COR-L47 (cell line): ENCODE data around the gene CPED1.
A peak's percentile ranks its signal among the peaks of the same experiment; 100 is the strongest.
"Not testable (repeated sequence)": the region's sequence is repeated elsewhere in the genome, so short reads cannot be mapped to it uniquely, and the experiment has no call there.

Experiments
- DNase-seq: peaks from one replicate; lab custom pipeline; 2025; lab: John Stamatoyannopoulos, UW

CPED1 gene

DNA sequence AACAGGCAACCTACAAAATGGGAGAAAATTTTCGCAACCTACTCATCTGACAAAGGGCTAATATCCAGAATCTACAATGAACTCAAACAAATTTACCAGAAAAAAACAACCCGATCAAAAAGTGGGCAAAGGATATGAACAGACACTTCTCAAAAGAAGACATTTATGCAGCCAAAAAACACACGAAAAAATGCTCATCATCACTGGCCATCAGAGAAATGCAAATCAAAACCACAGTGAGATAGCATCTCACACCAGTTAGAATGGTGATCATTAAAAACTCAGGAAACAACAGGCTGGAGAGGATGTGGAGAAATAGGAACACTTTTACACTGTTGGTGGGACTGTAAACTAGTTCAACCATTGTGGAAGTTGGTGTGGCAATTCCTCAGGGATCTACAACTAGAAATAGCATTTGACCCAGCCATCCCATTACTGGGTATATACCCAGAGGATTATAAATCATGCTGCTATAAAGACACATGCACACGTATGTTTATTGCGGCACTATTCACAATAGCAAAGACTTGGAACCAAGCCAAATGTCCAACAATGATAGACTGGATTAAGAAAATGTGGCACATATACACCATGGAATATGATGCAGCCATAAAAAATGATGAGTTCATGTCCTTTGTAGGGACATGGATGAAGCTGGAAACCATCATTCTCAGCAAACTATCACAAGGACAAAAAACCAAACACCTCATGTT, 264.2 kb downstream of the CPED1 start:
- DNase-seq: not testable (repeated sequence)

DNA sequence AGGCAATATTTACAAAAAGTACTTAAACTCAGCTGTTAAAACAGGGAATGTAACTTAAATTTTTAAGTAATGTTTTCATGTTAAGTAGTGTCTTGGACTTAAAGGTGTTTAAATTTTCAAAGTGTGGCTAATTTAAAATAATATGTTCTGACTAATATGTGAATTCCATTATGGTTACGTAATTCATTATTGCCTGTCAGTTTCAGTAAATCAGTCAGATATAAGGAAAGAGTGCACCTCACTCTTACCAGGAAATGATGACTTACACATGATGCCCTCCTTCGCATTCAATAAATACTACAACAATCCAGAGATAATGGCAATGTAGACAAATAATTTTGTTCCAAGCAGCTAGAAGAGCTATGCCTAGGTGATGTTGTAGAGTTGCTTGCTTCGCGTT, 271.3 kb downstream of the CPED1 start:
- no peak for DNase-seq

DNA sequence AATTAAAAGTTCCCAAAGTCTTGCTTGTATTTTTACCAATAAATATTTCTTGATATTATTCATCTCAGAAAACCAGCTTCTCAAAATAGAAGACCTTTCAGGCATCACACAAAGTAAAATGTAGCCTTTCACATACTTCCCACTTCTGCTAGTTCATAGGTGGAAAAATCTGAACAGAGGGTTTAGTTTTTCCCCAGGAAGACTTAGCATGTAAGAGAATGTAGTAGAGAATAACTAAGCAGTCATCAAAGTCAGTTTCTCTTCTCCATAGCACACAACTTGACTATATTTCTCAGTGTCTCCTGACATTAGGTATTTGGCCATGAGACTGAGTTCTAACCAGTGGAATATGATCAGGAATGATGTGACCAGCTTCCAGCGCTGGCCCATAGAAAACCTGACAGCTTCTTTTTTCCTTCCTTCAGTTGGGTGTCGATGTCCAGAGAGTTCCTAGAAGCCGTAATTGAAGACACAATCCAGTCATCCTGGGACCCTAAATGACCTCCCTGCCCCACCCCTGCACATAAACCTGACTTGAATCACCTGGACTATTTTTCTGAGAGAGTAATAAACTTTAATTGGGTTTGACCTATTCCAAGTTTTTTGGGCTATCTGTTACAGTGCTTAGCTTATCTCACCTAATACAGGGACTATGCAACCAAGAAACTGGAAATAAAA, 272.8 kb downstream of the CPED1 start:
- no peak for DNase-seq

DNA sequence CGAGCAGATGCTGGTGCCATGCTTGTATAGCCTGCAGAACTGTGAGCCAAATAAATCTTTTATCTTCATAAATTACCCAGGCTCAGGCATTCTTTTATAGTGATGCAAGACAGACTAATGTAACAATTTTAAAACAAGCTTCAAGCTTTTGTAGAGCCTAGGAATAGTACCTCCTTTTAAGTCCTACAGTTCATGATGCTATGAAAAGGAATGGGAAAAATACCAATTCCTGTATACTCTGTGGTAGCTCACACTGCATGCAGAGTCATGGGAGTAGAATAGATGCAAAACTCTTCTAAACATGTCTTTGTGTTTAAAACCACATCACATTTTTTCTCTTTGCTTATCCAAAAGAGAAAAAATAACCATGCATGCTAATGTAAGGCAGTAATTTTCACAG, 273.7 kb downstream of the CPED1 start:
- DNase-seq: no peak

DNA sequence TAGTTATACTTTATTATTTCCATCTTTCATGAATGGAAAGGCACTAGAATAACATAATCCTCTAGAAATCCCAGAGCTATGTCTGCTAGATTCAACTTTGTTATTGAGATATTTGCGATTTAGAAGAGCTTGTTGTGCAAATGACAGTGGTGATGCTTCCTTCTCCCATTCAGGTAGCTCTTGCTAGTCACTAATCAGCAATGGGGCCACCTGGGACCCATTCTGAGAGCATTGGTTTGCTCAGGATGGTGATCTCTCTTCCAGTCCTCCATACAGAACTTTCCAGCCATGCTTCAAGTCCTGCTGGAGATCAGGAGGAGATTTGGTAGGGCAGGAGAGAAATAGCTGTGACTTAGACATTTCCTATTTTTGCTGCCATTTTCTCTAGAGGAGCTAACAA, 274.5 kb downstream of the CPED1 start:
- no peak for DNase-seq

DNA sequence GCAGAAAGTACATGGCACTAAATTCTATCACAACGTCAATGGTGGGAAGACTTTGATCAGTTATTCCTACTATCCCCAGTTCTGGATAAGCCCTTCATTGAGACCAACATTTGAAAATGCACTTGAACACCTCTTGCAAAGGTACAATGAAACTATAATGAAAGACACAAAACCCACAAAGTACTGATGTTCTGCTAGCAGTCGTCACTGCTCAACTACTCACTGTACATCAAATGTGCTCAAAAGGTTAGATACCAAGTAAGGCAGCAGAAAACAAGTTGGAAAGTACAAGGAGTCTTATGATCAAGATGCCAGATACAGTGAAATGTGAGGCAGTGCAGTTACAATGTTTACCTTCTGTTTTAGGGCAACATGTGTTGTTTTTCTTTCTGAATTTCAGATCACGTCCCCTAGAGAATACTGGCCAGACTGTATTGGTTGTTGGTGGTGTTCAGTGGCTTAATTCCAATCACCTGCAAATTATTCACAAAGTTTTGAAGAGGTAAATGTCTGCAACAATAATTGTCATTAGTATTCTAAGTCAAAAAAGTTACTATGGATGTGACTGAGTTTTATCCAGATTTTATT, 277.9 kb downstream of the CPED1 start:
- DNase-seq: no peak

DNA sequence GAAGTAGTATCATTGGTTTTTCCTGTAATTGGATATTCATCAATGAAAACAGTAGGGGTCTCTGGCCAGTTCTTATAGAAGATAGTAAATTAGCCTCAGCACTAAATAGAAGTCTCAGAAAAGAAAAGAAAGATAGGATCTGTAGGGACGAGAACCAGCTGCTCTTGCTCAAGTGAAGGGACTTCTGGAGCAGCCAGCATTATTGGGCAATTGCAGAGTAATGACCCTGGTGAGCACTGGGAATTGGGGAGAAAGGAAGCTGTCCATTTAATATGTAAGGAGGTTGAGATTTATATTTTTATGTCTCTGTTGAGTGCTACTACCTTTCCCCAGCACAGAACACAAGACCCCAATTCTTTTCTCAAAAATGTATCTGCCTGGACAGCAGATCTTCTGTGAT, 279.1 kb downstream of the CPED1 start:
- DNase-seq: no peak

DNA sequence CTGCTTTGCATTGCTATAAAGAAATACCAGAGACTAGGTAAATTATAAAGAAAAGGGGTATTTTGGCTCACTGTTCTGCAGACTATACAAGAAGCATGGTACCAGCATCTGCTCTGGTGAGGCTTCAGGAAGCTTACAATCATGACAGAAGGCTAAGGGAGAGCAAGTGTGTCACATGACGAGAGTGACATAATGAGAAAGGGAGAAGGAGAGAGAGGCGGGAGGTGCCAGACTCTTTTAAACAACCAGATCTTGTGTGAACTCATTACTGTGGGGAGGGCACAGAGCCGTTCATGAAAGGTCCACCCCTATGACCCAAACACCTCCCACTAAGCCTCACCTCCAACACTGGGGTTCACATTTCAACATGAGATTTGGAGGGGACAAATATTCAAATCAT, 281.3 kb downstream of the CPED1 start:
- no peak for DNase-seq

DNA sequence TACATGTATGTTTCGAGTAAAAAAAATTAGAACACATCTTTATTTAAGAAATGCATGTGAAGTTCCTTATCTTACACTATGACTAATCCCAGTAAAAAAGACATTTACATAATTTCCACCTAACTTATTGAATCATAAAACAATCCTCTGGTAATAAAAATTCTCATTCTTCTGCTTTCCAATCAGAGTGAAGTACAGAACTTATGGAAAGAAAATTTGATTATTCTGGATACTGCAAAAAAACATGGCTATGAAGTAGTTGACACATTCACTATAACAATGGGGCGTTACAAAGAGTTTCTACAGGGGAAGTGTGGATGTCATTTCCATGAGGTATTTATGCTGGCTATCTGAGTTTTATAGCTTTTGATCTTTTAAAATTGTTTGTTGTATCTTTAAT, 282.6 kb downstream of the CPED1 start:
- no peak for DNase-seq

DNA sequence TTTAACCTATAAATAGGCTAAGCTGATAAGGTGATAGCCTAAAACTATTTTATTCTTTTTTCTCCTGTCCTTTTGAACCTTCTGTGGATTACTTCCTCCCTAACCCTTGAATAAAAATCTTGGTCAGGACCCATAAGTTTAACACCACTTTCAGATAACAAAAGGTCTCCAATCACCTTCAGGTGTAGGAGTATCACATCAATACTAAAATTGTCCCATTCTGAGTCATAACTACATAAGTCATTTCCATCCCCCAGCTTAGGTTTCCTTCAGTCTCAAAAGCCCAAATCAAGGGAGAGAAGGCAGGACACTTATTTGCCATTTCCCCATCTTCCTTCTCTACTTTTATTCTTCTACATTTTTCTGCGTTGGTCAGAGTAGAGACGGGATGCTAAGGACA, 283.4 kb downstream of the CPED1 start:
- no peak for DNase-seq

DNA sequence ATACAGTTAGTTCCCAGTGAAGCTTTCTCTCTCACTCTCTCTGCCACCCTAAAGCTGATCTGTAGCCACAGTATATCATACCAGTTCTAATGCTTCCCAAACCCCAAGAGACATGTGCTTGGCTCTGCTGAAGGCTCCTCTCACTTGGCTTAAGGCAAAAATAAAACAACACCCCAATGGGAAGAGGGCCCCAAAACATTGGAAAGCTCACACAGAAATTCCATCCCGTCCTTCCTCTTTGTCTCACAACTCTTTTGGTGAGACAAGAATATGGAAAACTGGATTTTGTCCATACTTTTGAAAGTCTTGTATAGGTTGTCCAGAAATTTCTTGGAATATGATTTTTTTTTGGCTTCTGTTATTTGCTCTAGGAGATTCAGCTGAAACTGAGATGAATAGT, 284.2 kb downstream of the CPED1 start:
- no peak for DNase-seq

DNA sequence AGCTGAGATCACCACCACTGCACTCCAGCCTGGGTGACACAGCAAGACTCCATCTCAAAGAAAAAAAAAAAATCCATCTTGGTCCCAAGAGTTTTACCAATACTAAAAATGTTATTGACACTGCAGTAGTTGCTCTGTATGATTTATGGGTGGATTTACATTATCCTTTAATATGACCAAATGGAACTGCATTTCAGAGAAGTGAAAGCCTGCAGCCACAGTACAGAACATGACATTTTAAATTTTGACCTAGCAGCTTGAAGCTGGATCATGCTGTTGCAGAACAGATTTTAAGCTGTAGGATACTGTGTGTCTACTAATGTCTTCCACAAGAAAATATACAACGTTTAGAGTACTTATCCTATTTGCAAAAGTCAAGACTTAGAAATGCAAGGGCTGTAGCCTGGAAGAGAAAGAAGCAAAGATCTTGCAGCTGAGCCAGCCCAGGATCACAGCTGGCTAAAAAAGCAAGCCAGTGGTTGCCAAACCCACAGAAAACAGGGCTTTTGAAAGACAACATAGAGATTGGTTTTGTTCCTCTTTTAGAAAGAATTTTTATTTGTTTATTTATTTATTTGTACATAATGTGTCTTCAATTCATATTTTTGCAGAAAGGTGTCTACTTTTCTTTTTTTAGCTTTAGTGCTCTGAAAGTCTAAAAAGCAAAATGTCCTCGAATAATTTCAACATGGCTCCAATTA, 285.1 kb downstream of the CPED1 start:
- DNase-seq: no peak

DNA sequence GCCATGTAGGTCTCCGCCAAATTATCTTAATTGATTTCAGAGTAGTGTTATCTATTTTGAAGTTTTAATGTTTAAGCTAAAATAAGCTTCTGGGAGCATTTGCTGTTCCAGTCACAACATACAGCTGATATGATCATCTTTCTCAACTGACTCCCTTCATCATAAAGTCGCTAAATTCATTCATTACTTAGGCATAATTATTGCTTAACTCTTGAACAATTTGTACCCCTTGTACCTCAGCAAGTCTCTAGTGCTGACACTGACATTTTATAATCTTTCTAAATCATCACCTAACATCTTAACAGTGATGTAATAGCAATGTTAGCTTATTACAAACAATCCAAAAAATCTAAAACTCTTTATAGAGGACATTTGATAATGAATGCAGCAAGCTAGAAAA, 286.0 kb downstream of the CPED1 start:
- DNase-seq: no peak

DNA sequence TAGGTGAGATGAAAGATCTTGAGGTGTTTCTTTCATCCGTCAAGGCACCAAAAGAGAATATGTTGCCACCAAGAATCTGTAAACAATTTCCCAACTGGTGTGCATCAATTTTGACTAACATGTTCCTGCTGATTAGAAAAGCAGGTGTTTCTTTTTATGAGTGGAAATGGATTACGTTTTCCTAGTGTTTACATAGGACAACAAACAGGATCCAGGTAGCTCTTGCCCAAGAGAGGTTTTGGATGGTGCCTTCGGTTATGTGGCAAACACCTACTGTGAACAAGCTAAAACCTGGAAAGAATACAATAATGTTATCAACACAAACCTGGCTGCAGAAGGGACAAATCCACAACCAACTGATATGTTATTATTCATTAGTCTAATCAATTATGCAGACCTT, 286.7 kb downstream of the CPED1 start:
- DNase-seq: peak; percentile 62

DNA sequence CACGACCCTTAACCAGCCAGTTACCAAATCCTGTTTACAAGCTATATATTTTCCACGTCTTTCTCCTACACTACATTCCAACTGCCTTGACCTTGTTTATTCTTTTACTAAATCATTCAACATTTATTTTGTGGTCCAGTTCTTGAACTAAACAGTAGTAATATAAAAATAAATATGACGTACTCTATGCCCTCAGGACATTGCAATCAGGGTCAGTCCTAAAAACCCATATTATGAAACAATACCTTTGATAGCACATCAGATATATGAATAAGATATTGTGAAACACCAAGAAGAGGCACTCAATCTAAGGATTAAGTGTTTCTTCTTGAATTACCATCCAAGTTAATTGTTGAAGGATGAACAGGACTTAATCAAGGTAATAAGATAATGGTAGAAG, 287.8 kb downstream of the CPED1 start:
- DNase-seq: no peak

DNA sequence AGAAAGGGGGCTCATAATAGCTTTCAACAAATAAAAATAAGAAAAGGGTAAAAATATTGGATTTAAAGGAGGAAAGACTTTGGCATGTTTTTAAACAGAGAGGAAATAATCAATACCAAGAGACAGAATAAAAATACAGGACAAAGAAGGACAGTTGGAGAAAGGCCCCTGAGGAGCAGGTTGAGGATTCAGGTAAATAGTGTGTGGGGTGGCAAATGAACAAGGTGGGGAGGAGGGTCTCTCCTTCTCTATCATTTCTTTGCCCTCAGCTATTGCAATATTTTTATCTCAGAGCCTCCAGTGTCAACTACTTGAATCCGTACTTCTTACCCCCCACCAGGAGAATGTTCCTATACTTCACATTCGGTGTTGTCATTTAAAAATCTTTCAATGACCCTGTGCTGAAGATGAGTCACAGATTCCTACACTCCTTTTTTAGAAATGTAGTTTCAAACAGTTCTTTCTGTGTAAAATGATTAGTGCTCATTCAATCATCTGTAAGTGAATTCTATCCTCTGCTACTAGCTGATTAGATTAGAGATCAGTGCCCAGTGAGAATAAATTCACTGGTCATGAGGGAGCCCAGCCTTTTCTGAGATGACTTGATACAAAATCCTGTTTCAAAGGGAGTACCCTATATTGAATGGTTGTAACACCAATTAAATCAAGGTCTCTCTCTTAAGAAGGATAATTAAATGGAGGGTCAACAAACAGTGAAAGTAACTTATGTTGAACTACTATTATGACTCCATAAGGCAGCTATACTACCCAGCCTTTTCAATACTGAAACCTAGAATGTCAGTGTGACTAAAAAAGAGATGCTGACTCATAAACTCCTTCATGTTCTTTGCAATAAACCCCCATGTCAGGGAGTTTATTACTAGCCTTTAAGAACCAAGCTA, 289.9 kb downstream of the CPED1 start:
- no peak for DNase-seq

DNA sequence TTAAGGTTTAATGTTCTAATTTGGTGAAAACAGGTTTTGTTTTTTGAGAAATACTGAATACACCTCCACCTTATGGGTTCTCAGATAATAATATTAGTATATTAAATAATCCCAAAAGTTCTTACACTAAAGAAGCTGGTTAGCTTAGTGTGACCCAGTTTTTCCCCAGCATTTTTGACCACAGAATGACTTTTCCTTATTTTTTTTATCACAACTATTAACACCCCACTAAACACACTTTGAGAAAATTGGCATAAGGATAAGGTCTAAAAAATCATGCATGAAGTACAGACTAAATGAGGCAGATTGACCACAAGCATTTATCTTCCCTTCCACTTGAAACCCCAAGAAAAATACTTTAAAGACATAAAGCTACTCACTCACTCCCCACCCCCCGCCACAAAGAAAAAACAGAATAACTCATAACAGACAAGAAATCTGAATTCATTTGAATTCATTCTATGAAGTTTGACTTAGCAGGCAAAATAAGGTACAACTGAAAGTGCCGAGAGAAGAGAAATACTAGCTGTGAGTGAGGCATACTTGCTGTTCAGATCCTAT, 290.6 kb downstream of the CPED1 start:
- no peak for DNase-seq

DNA sequence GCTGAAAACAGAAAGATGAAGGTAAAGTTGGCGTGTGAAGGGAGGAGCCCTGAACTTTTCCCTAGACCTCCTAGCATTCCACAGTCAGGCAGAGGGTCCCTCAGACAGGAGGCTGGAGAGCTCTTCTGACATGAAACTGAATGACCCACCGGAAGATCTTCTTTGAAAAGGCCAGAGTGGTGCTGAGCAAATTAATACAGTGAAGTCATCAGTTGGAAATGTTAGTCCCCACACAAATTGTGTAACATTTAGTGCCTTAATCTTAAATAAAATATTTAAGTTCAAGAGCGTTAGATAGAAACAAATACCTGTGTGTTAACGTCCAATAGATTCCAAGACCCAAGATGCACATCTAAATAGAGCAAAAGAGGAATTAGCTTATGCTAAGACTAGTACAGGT, 291.3 kb downstream of the CPED1 start:
- DNase-seq: no peak

DNA sequence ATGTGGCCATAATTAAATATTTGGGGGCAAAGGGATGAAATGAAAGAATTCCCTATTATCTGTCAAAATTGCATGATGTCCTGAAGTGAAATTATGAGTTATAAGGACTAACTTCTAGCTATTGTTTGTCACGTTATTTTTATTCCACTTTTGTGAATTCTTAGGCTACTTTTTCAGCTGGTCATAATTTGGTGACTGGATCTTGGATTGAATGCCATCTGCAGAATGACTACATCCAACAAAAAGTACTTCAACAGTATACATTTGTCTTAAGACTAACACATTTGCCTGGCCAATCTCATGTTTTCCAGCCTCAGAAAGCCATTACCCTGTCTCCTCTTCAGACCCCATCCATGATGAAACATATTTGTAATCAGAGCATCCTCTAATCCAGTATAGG, 292.1 kb downstream of the CPED1 start:
- no peak for DNase-seq

DNA sequence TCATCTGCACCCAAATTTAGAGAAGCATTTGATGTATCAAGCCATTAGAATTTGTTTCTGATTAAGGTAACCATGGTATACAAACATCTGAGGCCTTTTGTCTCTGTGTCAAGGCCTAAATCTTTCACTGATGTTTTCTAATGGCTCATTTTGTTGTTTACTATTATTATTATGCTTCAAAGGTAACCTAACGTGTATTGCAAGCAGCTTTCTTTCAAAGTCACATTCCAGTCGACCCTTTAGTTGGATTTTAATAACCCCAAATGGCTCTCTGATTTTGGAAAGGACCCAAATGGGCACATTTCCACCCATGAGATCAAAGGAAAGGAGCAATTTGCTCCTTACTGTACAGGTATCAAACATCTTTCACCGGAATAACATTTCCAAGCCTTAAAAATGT, 293.6 kb downstream of the CPED1 start:
- DNase-seq: no peak

DNA sequence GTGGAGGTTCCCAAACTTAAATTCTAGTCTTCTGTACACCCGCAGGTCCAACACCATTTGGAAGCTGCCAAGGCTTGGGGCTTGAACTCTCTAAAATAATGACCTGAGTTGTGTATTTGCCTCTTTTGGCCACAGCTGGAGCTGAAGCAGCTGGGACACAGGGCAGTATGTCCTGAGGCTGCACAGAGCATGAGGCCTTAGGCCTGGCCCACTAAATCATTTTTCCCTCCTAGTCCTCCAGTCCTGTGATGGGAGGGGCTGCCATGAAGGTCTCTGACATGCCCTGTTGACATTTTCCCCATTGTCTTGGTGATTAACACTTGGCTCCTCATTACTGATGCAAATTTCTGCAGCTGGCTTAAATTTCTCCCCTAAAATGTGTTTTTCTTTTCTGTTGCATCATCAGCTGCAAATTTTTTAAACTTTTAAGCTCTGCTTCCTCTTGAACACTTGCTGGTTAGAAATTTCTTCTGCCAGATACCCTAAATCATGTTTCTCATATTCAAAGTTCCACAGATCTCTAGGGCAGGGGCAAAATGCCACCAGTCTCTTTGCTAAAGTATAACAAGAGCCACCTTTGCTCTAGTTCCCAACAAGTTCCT, 296.7 kb downstream of the CPED1 start:
- DNase-seq: no peak
